Measurements from ENCODE around the gene MRRF.
"Not testable (repeated sequence)": the region's sequence is repeated elsewhere in the genome, so short reads cannot be mapped to it uniquely, and the experiment has no call there.

MRRF gene

DNA sequence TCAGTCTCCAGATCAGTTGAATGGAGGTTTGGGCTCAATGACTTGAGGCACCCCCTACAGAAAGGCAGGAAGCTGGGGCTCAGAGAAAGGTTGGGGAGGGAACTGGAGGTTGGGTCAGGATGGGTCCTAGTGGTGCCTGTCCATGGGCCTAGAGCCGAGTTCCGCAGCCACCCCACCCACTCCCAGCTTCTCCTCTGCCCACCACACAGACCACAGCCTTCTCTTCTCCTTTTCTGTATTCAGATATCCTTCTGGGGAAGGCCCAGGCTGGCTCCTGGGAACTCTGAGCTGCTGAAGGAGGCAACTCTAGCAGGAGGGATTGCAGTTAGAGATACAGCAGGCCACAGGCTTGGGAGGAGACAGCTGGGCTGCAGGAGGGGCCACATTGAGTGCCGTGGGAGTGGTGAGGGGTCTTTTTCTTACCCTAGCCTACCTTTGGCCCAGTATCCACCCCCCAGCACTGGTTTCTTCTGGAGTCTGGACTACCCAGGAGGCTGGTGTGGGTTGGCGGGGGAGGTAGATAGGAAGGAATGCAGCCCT lies 90.7 kb downstream of the MRRF start:
- H3K4me3 ChIP-seq (ENCODE audit: low read depth, low read length) = no peak overlapping the region
- TF ChIP-seq, protein P1, sequence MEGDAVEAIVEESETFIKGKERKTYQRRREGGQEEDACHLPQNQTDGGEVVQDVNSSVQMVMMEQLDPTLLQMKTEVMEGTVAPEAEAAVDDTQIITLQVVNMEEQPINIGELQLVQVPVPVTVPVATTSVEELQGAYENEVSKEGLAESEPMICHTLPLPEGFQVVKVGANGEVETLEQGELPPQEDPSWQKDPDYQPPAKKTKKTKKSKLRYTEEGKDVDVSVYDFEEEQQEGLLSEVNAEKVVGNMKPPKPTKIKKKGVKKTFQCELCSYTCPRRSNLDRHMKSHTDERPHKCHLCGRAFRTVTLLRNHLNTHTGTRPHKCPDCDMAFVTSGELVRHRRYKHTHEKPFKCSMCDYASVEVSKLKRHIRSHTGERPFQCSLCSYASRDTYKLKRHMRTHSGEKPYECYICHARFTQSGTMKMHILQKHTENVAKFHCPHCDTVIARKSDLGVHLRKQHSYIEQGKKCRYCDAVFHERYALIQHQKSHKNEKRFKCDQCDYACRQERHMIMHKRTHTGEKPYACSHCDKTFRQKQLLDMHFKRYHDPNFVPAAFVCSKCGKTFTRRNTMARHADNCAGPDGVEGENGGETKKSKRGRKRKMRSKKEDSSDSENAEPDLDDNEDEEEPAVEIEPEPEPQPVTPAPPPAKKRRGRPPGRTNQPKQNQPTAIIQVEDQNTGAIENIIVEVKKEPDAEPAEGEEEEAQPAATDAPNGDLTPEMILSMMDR (IDR thresholded peaks at IDR 0.05; ENCODE audit: low read depth, low read length) = no peak

DNA sequence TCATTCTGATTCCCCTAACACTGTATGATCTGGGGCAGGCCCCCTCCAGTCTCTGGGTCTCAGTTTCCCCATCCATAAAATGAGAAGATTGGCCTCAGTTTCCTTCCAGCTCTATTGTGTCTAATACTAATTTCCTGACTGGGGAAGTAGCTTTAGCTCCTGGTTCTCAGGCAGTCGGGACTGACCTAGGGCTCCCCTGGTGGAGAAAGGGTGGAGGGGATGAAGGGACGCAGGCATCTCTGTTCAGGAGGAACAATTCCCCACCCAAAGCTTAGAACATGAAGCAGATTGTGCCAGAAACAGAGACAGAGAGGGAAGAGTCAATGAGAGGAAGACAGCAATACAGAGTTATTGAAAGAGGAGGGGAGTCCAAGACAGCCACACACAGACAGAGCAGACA lies 91.9 kb downstream of the MRRF start:
- H3K4me3 ChIP-seq (ENCODE audit: low read depth, low read length) = no peak overlapping the region
- TF ChIP-seq, protein P1 (IDR thresholded peaks at IDR 0.05; ENCODE audit: low read depth, low read length) = peak; percentile 50

DNA sequence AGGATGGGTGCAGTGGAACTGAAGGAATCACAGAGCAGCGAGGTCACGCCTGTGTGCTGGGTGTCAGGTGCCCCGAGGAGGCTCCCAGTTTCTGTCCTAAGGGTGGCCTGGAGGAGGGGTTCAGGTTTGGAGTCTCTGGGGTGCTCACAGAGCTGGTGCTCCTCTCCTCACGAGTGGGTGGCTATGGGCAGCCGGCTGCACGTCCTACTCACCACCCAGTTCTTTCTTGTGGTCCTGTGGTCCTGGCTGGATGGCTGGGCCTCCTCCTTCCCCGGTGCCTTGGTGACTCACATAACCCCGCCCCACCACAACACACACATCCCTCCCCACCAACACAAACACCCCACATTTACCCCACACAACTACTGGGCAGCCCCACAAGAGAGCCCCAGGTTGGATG lies 96.2 kb downstream of the MRRF start:
- TF ChIP-seq, protein P1 (IDR thresholded peaks at IDR 0.05; ENCODE audit: low read depth, low read length) = no peak
- no peak overlapping the region for H3K4me3 ChIP-seq (ENCODE audit: low read depth, low read length)

DNA sequence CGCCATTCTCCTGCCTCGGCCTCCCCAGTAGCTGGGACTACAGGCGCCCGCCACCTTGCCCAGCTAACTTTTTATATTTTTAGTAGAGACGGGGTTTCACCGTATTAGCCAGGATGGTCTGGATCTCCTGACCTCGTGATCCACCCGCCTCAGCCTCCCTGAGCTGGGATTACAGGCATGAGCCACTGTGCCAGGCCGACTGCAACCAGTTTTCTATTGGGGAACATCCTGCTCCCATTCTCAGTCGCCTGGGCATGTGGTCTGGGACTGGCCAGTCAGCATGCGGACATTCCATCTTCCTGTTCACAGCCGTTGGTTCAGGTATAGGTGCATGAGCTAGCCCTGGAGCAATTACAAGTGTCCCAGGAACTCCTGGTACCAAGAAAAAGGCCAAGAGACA lies 98.4 kb downstream of the MRRF start:
- H3K4me3 ChIP-seq (ENCODE audit: low read depth, low read length) = not testable (repeated sequence)

DNA sequence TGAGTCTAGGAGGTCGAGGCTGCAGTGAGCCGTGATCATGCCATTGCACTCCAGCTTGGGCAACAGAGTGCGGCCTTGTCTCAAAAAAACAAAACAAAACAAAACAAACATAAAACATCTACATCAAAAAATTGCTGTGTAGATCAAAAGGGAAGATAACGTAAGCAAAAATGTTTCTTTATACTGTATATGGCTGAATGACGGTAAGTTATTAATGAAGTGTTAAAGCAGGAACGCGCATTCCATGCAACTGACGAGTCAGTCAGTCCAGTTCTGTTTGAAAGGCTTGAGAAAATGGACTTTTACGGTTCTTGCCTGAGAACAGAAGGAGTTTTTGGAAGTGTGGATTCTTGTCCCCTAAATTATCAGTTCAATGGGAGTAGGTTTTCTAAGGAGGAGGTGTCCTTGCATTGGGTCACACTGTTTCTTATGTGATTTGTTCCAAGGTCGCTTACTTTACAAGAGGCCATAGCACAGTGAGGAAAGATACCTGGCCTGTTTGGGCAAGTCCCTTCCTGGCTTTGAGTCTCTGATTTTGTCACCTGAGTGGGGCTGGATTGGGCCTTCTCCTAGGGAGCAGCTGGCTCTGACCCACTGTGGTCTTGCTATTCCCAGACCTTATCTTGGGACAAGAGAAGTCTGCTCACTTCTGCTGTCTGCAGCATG lies 99.6 kb downstream of the MRRF start:
- TF ChIP-seq, protein P1 (IDR thresholded peaks at IDR 0.05; ENCODE audit: low read depth, low read length) = no peak

DNA sequence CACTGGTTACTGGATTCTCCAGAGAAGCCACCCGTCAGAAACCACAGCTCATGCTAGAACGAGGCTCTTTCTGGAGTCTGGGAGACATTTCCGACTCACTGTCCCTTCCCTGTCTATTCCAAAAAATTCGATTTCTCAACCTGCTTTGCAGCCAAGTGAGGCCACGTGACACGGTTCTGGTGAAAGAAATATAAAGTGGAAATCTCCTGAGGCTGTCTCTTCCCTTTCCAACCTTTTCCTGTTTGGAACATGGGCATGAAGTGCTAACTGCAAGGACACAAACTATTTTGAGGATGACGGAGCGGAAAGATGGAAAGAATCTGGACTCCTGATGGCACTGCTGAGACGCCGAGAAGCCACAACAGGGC lies 100.1 kb downstream of the MRRF start:
- TF ChIP-seq, protein P1 (IDR thresholded peaks at IDR 0.05; ENCODE audit: low read depth, low read length) = no peak
- H3K4me3 ChIP-seq (ENCODE audit: low read depth, low read length) = no peak overlapping the region

More for the DNA sequence above, 99.6 kb downstream of the MRRF start:
- no peak overlapping the region for H3K4me3 ChIP-seq (ENCODE audit: low read depth, low read length)

DNA sequence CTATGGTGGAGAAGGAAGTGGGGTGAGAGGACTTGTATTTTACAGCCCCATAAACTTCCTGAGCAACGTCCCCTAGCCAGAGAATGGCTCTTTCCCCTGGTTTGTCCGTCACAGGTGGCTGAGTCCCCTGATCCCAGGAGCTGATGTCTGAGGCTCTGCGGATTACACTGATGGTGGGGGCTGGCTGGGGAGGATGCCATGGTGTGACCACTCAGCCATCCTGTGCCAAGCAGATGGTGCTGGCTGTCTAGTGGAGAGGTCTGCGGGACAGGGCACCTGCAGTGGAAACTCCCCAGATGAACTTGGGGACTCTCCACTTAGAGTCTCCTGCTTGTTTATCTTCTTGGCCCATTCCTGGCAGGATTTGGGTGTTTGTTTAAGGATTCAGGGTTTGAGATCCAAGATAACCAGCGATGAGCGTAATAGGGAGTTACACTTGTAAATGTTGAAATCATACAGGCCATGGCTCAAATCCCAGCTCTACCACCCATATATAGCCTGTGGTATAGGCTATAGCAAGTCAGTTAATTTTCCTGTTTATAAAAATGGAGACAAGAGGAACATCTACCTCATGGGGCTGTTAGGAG lies 101.5 kb downstream of the MRRF start:
- TF ChIP-seq, protein P1 (IDR thresholded peaks at IDR 0.05; ENCODE audit: low read depth, low read length) = no peak
- no peak overlapping the region for H3K4me3 ChIP-seq (ENCODE audit: low read depth, low read length)
